A673 (cell line): ENCODE data around the gene BRCA2. TPM values are rescaled to one million over a fixed set of nuclear protein-coding genes. Genes with fewer than 3 reads are reported as not detected.

Source experiments
- BruUV-seq: library from RNA; stranded (reverse); fragments of 400-500 nt; replicated peaks from 2 replicates; lab custom pipeline; 2021; lab: Mats Ljungman, UMichigan
- CTCF ChIA-PET: fragments of 300-600 bp; sonication (Branson Sonifier 250); formaldehyde crosslinking; loops from one replicate; lab custom pipeline; 2022; ENCODE audit warnings: antibody characterized with exemption; lab: Charles Lee
- POLR2A ChIA-PET: fragments of 300-600 bp; sonication (Branson Sonifier 250); formaldehyde crosslinking; loops from one replicate; lab custom pipeline; 2022; ENCODE audit warnings: antibody characterized with exemption; ENCODE audit not compliant: low non-redundant PET; lab: Charles Lee
- DNase-seq: peaks from one replicate; pipeline ENCODE4 v3.0.0-alpha.2; 2015; ENCODE audit warnings: low spot score
- H3K27ac ChIP-seq: fragments of 200-600 bp; sonication (generic); 2 replicates; pipeline ENCODE4 v1.5.1; 2016; ENCODE audit warnings: mixed run types, low read depth, mild to moderate bottlenecking, mixed read lengths, antibody characterized with exemption, low read length; ENCODE audit not compliant: poor library complexity, severe bottlenecking
- H3K27me3 ChIP-seq: fragments of 200-600 bp; sonication (generic); replicated peaks from 2 replicates; pipeline ENCODE4 v1.6.1; 2017; ENCODE audit warnings: mixed run types, low read depth, mild to moderate bottlenecking, mixed read lengths, antibody characterized with exemption, low read length; ENCODE audit not compliant: insufficient read depth, poor library complexity
- H3K36me3 ChIP-seq: fragments of 200-600 bp; sonication (generic); 2 replicates; pipeline ENCODE4 v1.6.1; 2016; ENCODE audit warnings: mixed run types, mild to moderate bottlenecking, mixed read lengths, antibody characterized with exemption, low read length; ENCODE audit not compliant: insufficient read depth, poor library complexity, severe bottlenecking
- H3K4me1 ChIP-seq: fragments of 200-600 bp; sonication (generic); 2 replicates; pipeline ENCODE4 v1.6.1; 2017; ENCODE audit warnings: mixed run types, mild to moderate bottlenecking, mixed read lengths, antibody characterized with exemption, low read length; ENCODE audit not compliant: insufficient read depth, poor library complexity, severe bottlenecking
- H3K4me3 ChIP-seq: fragments of 200-600 bp; sonication (generic); 2 replicates; pipeline ENCODE4 v1.5.1; 2016; ENCODE audit warnings: low read depth, mixed run types, mild to moderate bottlenecking, mixed read lengths, low read length; ENCODE audit not compliant: poor library complexity, severe bottlenecking
- H3K9me3 ChIP-seq: fragments of 200-600 bp; sonication (generic); 2 replicates; pipeline ENCODE4 v1.6.1; 2016; ENCODE audit warnings: mixed run types, low read depth, mild to moderate bottlenecking, mixed read lengths, antibody characterized with exemption, low read length; ENCODE audit not compliant: poor library complexity, severe bottlenecking
- CTCF ChIP-seq: fragments of 300-800, 200-600 bp; sonication (generic); conservative IDR thresholded peaks from 2 replicates; pipeline ENCODE4 v1.5.1; 2017; ENCODE audit warnings: low read depth, mild to moderate bottlenecking, antibody characterized with exemption, low read length, moderate library complexity, mixed read lengths
- EZH2 ChIP-seq: fragments of 200-600 bp; sonication (generic); IDR thresholded peaks from 2 replicates; pipeline ENCODE4 v1.6.1; 2017; ENCODE audit warnings: borderline replicate concordance, low read depth, mild to moderate bottlenecking, mixed read lengths, antibody characterized with exemption, low read length; ENCODE audit not compliant: poor library complexity, severe bottlenecking
- intact Hi-C: fragments of 100-400 bp; cut with micrococcal nuclease; formaldehyde crosslinking; loops from one replicate; pipeline ENCODE4 v1.10.0; 2022; ENCODE audit not compliant: unreplicated experiment
- total RNA-seq: library from RNA; stranded (reverse); gene quantifications from 2 replicates; pipeline ENCODE4 v1.2.3, GENCODE V29; 2021

Gene BRCA2
- total RNA-seq, 1 experiment from 2014 or later, result 35.9 TPM

- Histone ChIP-seq H3K36me3 (peaks cover 58% of the 10 kb centered on the region), H3K4me1 (peaks cover 3% of the 10 kb centered on the region), H3K4me3 (no peak overlapping the region), H3K27ac (no peak overlapping the region), H3K9me3 (no peaks in the 10 kb centered on the region), H3K27me3 (no peaks in the 10 kb centered on the region)
- no TSS peak for BruUV-seq
- CTCF ChIA-PET, result no interaction called here
- POLR2A ChIA-PET, result no interaction called here
- intact Hi-C loops, result no loop called here
- TF ChIP-seq CTCF (no peak), EZH2 (no peak)
- DNase-seq, result no peak
Measured at GRCh38 chr13:32323912-32324311, 8.6 kb downstream of the BRCA2 start.

GRCh38 chr13:32330441-32330840, 15.1 kb downstream of the BRCA2 start:
- H3K4me1 ChIP-seq, result no peaks in the 10 kb centered on the region
- CTCF ChIA-PET, result no interaction called here
- POLR2A ChIA-PET, result no interaction called here
- TF ChIP-seq CTCF (no peak), EZH2 (no peak)
- H3K36me3 ChIP-seq, result peaks cover 67% of the 10 kb centered on the region
- DNase-seq, result no peak
- no peaks in the 10 kb centered on the region for H3K9me3 ChIP-seq
- no peak overlapping the region for H3K4me3 ChIP-seq
- intact Hi-C loops, result no loop called here
- H3K27ac ChIP-seq, result no peak overlapping the region
- no peaks in the 10 kb centered on the region for H3K27me3 ChIP-seq
- BruUV-seq, result no TSS peak

- H3K36me3 ChIP-seq, result peaks cover 64% of the 10 kb centered on the region
- ChIA-PET POLR2A (no interaction called here), CTCF (interaction anchor here (0.6 kb wide), 1 partner anchor 425 kb away, joined by 3 read pairs; no protein-coding TSS in a partner anchor)
- no peaks in the 10 kb centered on the region for H3K27me3 ChIP-seq
- no peaks in the 10 kb centered on the region for H3K4me1 ChIP-seq
- TF ChIP-seq EZH2 (no peak), CTCF (no peak)
- BruUV-seq, result no TSS peak
- no peak overlapping the region for H3K27ac ChIP-seq
- no peak overlapping the region for H3K4me3 ChIP-seq
- H3K9me3 ChIP-seq, result peaks cover 8% of the 10 kb centered on the region
- no peak for DNase-seq
- intact Hi-C loops, result no loop called here
Measured at GRCh38 chr13:32334671-32335070, 19.4 kb downstream of the BRCA2 start.
